Fibroblast of pulmonary artery (primary cell): Measurements from ENCODE around the gene GCN1.

Source experiments
- DNase-seq: peaks from one replicate; pipeline ENCODE4 v3.0.0-alpha.2; 2010; ENCODE audit warnings: low read depth
- H3K4me3 ChIP-seq: replicated peaks from 2 replicates; pipeline ENCODE4 v1.5.1; 2011; ENCODE audit warnings: low read depth, mild to moderate bottlenecking, control low read depth, low read length, moderate library complexity
- CTCF ChIP-seq: IDR thresholded peaks from 2 replicates; pipeline ENCODE4 v1.5.1; 2011; ENCODE audit warnings: mild to moderate bottlenecking, control low read depth, low read length, inconsistent platforms; ENCODE audit errors: missing control alignments

Gene GCN1

GRCh38 chr12:120180975-120181374 lies 13.5 kb downstream of the GCN1 start:
- TF ChIP-seq CTCF, result no peak
- no peak overlapping the region for H3K4me3 ChIP-seq
- DNase-seq, result no peak

DNA sequence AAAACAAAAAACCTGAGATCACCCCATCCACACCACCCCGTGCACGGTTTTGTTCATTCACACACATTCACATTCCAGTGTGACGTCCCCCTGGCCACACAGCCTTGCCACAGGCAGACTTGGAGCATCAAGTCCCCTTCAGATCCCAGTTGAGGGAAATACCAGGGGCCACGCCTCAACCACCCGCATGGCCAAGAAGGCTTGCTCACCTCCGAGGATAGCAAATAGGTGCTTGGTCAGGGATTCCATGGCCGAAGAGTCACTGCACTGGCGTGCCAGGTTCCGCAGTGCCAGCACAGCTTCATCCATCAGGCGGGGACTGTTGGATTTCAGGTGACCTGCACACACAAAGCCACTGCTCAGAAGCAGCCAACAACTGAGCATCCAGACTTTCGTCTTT lies 19.0 kb downstream of the GCN1 start:
- no peak for DNase-seq
- TF ChIP-seq CTCF, result no peak
- no peak overlapping the region for H3K4me3 ChIP-seq

DNA sequence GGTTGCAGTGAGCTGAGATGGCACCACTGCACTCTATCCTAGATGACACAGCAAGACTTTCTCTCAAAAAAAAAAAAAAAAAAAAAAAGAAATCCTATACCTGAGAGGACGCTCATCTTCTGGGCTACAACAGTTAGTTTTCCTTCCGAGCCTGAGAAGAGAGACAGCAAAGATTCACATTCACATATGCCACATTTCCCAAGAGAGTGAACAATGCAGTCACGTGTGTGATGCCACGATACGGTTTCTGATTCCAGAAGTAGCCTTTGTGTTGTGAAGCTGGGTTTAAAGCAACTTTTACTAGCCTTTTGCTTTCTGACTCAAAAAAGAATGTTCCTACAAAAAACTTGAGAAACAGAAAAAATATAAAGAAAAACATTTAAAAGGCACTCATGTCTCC lies 19.5 kb downstream of the GCN1 start:
- no peak for DNase-seq
- no peak for TF ChIP-seq CTCF
- H3K4me3 ChIP-seq, result no peak overlapping the region

- no peak overlapping the region for H3K4me3 ChIP-seq
- DNase-seq, result no peak
These were observed 22.5 kb downstream of the GCN1 start for GRCh38 chr12:120172053-120172452.

GRCh38 chr12:120170631-120171030 lies 23.9 kb downstream of the GCN1 start:
- no peak for TF ChIP-seq CTCF
- no peak for DNase-seq
- H3K4me3 ChIP-seq, result no peak overlapping the region

More at GRCh38 chr12:120172053-120172452, 22.5 kb downstream of the GCN1 start:
- no peak for TF ChIP-seq CTCF

DNA sequence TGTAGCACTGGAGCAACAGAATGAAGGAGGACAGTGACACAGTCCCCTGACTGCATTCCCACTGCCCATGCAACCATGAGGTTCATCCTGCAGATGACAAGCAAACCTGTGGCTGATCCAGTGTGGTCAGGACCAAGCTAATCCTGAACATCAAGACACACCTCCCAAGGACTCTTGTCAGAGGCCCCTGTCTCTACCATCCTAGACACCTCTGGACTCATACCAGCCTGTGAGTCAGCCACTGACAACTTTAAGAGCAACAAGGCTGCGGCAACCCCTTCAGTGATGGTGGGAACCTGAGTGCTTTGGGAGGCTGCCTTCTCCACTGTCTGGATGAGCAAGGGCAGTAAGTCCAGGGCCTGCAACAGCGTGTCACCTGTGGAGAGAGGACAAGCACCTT lies 24.6 kb downstream of the GCN1 start:
- DNase-seq, result no peak
- no peak for TF ChIP-seq CTCF
- no peak overlapping the region for H3K4me3 ChIP-seq

GRCh38 chr12:120168337-120168736 lies 26.2 kb downstream of the GCN1 start:
- TF ChIP-seq CTCF, result no peak
- H3K4me3 ChIP-seq, result no peak overlapping the region
- no peak for DNase-seq
